Retinal pigment epithelial cell (primary cell): ENCODE data around the gene NACC2.

Source experiments
- DNase-seq: peaks from one replicate; pipeline ENCODE4 v3.0.0-alpha.2; 2010; ENCODE audit warnings: low read depth
- H3K4me3 ChIP-seq: 2 replicates; pipeline ENCODE4 v1.5.1; 2011; ENCODE audit warnings: mild to moderate bottlenecking, low read length, control low read depth, moderate library complexity
- CTCF ChIP-seq: conservative IDR thresholded peaks from 2 replicates; pipeline ENCODE4 v1.5.1; 2011; ENCODE audit warnings: low read depth, low read length, control low read depth, inconsistent platforms

Gene NACC2

GRCh38 chr9:135975834-135976233 is 119.3 kb downstream of the NACC2 start:
- no peak overlapping the region for H3K4me3 ChIP-seq
- no peak for DNase-seq
- TF ChIP-seq CTCF, result no peak

- TF ChIP-seq CTCF, result peak; percentile 12
Observed at GRCh38 chr9:135974220-135974573, 120.9 kb downstream of the NACC2 start.

GRCh38 chr9:135973277-135974219 is 121.5 kb downstream of the NACC2 start:
- TF ChIP-seq CTCF, result no peak
- DNase-seq, result no peak

More at GRCh38 chr9:135974220-135974573, 120.9 kb downstream of the NACC2 start:
- DNase-seq, result no peak
- no peak overlapping the region for H3K4me3 ChIP-seq

GRCh38 chr9:135971892-135972291 is 123.2 kb downstream of the NACC2 start:
- no peak for TF ChIP-seq CTCF
- no peak overlapping the region for H3K4me3 ChIP-seq
- DNase-seq, result no peak

More at GRCh38 chr9:135973277-135974219, 121.5 kb downstream of the NACC2 start:
- H3K4me3 ChIP-seq, result no peak overlapping the region

GRCh38 chr9:135971111-135971766 is 123.8 kb downstream of the NACC2 start:
- H3K4me3 ChIP-seq, result no peak overlapping the region

GRCh38 chr9:135970128-135970815 is 124.8 kb downstream of the NACC2 start:
- no peak for DNase-seq
- no peak for TF ChIP-seq CTCF
- no peak overlapping the region for H3K4me3 ChIP-seq

More at GRCh38 chr9:135971111-135971766, 123.8 kb downstream of the NACC2 start:
- no peak for DNase-seq
- TF ChIP-seq CTCF, result no peak
